Activated naive CD8-positive, alpha-beta T cell treated with anti-CD3 and anti-CD28 coated beads, Interleukin-2, amount 50 U/mL, for 16 hours (primary cell): ENCODE measurements around the gene GNG3.

Source experiments
- DNase-seq: peaks from one replicate; pipeline ENCODE4 v3.0.0-alpha.2; 2020; ENCODE audit warnings: low read depth, low spot score

Gene GNG3

GRCh38 chr11:62757846-62758788, 50.6 kb downstream of the GNG3 start:
- no peak for DNase-seq
